Lower lobe of right lung (tissue), 2 donors: ENCODE results near the gene MRPL1. TPM values are rescaled to one million over a fixed set of nuclear protein-coding genes. Genes with fewer than 3 reads are reported as not detected.

Experiments
- ATAC-seq, 2 donors: fragments of 200-7000 bp; cut with Tn5 transposase; one replicate each; pipeline ENCODE4 v1.9.1; 2020 to 2022; ENCODE audit warnings: mild to moderate bottlenecking in 2 of 2, moderate library complexity in 2 of 2
- DNase-seq: peaks from one replicate; pipeline ENCODE4 v3.0.0-alpha.2; 2020
- H3K27ac ChIP-seq: fragments of 200-600 bp; one replicate; pipeline ENCODE4 v1.8.0; 2022
- H3K27me3 ChIP-seq: fragments of 200-600 bp; one replicate; pipeline ENCODE4 v1.8.0; 2022; ENCODE audit warnings: low read depth
- H3K36me3 ChIP-seq: fragments of 200-600 bp; one replicate; pipeline ENCODE4 v1.8.0; 2022; ENCODE audit warnings: mild to moderate bottlenecking
- H3K4me1 ChIP-seq: fragments of 200-600 bp; one replicate; pipeline ENCODE4 v1.8.0; 2022
- H3K4me3 ChIP-seq: fragments of 200-600 bp; one replicate; pipeline ENCODE4 v1.8.0; 2022; ENCODE audit warnings: mild to moderate bottlenecking
- H3K9me3 ChIP-seq: fragments of 200-600 bp; one replicate; pipeline ENCODE4 v1.8.0; 2022
- intact Hi-C: fragments of 100-400 bp; cut with DNase I; formaldehyde crosslinking; loops from one replicate; pipeline ENCODE4 v1.11.0; 2022
- total RNA-seq: library from RNA; stranded (reverse); fragmentation: NEBNext Ultra II Directional; extraction: Animal tissue kit (Norgen Biotek cat#: 25700); gene quantifications from one replicate; pipeline ENCODE4 v1.2.1, GENCODE V29; 2021
- TF ChIP-seq, protein P1 (sequence below): fragments of 200-600 bp; IDR thresholded peaks from one replicate; pipeline ENCODE4 v1.8.0; 2022; ENCODE audit warnings: antibody characterized with exemption, mild to moderate bottlenecking
- donor health status: DM: no; HTN: yes; CAD: no; lungs with severe emphysema.

MRPL1 gene
- total RNA-seq, 1 donor from 2014 or later = 25.8 TPM

DNA sequence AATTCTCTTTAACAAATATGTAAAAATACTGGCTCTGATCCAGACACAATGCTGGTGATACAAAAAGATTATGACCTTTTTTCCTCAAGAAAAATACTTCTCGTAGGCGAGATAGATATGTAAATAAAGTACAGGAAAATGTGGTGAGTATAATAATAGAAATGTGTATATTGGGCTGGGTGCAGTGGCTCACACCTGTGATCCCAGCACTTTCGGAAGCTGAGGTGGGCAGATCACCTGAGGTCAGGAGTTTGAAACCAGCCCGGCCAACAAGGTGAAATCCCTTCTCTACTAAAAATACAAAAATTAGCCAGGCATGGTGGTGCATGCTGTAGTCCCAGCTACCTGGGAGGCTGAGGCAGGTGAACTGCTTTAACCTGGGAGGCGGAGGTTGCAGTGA, 55.0 kb downstream of the MRPL1 start:
- H3K36me3 ChIP-seq = no peaks in the 10 kb centered on the region
- intact Hi-C loops = loop anchor here (10.0 kb wide), 1 partner anchor 53 kb away; the partner anchor contains the start of gene MRPL1

DNA sequence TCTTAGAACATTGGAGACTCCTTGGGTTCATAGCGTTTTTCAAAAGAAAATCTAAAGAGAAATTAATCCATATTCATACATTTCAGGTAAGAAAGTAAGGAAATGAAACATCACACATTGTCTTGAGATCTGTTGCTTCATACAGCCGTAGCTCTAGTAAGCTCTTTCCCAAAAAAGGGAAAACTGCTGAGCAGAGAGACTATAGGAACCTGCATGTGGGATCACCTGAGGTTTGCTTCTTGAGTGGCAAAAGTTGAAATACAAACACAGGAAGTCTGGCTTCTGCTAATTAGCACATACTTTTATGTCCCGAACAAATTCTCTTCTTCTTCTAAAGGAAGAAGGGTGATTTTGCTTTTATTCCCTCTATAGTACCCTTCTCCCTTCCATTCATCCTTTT, 57.7 kb downstream of the MRPL1 start:
- intact Hi-C loops = no loop called here
- Histone ChIP-seq H3K4me1 (peaks cover 29% of the 10 kb centered on the region), H3K27me3 (no peaks in the 10 kb centered on the region), H3K4me3 (no peak overlapping the region), H3K36me3 (no peaks in the 10 kb centered on the region), H3K27ac (peak overlapping the region; percentile 28), H3K9me3 (no peaks in the 10 kb centered on the region)
- no peak for ATAC-seq
- DNase-seq = no peak
- TF ChIP-seq, protein P1, sequence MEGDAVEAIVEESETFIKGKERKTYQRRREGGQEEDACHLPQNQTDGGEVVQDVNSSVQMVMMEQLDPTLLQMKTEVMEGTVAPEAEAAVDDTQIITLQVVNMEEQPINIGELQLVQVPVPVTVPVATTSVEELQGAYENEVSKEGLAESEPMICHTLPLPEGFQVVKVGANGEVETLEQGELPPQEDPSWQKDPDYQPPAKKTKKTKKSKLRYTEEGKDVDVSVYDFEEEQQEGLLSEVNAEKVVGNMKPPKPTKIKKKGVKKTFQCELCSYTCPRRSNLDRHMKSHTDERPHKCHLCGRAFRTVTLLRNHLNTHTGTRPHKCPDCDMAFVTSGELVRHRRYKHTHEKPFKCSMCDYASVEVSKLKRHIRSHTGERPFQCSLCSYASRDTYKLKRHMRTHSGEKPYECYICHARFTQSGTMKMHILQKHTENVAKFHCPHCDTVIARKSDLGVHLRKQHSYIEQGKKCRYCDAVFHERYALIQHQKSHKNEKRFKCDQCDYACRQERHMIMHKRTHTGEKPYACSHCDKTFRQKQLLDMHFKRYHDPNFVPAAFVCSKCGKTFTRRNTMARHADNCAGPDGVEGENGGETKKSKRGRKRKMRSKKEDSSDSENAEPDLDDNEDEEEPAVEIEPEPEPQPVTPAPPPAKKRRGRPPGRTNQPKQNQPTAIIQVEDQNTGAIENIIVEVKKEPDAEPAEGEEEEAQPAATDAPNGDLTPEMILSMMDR = no peak

More for the DNA sequence above, 55.0 kb downstream of the MRPL1 start:
- peaks cover 29% of the 10 kb centered on the region for H3K4me1 ChIP-seq
- H3K27ac ChIP-seq = no peak overlapping the region
- no peak for DNase-seq
- no peaks in the 10 kb centered on the region for H3K27me3 ChIP-seq
- no peak overlapping the region for H3K4me3 ChIP-seq
- TF ChIP-seq, protein P1 = no peak
- ATAC-seq = no peak
- no peaks in the 10 kb centered on the region for H3K9me3 ChIP-seq

DNA sequence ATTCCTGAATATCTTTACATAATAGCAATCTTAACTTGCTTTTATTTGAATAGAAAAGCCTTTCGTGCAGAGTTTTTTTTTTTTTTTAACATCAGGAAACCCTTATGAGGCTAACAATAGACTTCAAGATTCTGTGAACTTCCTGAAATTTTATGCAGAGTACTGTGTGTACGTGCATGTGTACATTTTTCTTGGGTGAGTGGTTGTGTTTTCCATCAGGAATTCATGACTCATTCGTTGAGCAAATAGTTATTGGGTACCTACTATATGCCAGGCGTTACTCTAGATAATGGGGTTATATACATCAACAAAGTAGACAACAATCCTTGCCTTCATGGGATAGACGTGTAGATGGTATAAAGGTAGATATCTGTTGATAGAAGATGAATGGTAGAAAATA, 59.1 kb downstream of the MRPL1 start:
- Histone ChIP-seq H3K36me3 (no peaks in the 10 kb centered on the region), H3K9me3 (no peaks in the 10 kb centered on the region), H3K27ac (peak overlapping the region; percentile 28), H3K4me1 (peaks cover 29% of the 10 kb centered on the region), H3K4me3 (no peak overlapping the region), H3K27me3 (no peaks in the 10 kb centered on the region)
- intact Hi-C loops = no loop called here
- TF ChIP-seq, protein P1 = no peak
- ATAC-seq (peak; percentile 66 to 85), DNase-seq (no peak)

DNA sequence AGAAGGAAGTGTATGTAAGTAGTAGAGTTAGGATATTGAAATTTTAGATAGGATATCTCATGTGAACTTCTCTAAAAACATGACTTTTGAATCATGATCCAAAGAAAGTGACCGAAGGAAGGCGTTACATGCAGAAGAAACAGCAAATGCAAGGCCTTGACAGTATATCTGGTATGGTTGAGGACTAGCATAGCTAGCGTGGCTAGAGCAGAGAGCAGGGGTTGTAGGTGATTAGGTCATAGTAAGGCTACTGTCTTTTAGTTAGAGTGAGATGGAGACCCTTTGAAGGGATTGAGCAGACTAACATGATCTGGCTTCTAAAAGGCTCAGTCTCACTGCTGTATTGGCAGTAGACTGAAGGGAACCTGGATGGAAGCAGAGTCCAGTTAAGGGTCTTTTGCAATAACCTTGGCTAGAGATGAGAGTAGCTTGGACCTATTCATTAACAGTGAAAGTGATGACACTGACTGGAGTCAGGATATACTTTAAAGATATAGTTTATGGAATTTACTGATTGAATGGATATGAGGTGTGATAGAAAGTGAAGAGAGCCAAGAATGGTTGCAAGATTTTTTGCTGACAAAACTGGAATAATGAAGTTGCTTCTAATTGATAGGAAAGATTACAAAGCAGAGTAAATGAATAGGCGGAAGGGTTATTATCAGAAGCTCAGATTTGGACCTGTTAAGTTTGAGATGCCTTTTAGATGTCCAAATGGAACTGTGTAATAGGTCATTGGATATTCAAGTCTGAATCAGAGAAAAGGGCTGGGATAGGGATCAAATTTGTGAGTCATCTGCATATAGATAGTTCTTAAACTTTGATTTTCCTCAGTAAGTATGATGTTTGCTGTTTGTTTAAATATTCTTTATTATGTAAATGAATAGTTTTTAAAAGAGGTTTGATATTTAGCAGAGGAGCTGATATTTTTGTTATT, 59.8 kb downstream of the MRPL1 start:
- no peak overlapping the region for H3K4me3 ChIP-seq
- ATAC-seq = no peak
- H3K4me1 ChIP-seq = peaks cover 29% of the 10 kb centered on the region
- no peak for DNase-seq
- TF ChIP-seq, protein P1 = no peak
- no peaks in the 10 kb centered on the region for H3K27me3 ChIP-seq
- intact Hi-C loops = no loop called here
- no peaks in the 10 kb centered on the region for H3K9me3 ChIP-seq
- no peaks in the 10 kb centered on the region for H3K36me3 ChIP-seq
- H3K27ac ChIP-seq = peak overlapping the region; percentile 22

DNA sequence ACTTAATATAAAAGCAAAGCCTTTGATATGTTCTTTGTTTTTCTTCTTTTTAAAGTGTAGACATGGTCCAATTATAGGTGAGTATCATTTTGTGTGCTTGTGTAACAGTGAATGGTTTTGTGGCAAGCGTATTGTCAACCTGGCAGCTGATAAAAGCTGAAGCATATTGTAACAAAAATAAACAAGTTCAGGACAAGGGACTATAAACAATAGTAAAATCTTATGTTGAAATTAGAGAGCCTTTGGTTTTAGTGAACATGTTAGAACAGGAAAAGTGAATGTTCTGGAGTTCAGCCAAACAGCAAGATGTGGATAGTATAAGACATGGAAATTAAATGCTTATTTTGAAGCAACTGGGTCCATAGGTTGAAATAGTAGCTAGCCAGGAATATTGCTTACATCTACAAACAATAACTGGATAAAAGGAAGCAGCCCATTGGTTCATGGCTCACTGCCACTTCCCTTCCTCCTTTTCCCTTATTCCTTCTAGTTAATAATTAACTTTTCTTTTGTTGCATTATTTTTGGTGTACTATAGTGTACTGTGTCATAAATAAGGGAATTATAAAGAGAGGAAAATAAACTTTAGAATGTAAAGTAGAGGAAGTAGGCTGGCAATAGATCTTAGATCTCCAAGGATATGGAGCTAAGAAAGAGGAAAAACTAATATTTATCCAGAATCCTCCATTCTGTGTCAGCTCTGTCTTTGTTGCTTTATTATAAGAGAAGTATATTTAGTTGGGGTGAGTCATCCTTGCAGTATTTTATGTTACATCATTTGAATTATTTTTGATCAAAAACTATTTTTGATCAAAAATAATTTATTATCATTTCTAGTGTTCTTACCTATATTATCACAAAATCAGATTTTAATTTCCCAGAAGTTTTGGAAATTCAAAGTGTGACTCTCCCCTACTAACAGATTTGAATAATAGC, 65.6 kb downstream of the MRPL1 start:
- no peak for ATAC-seq

More for the DNA sequence above, 65.6 kb downstream of the MRPL1 start:
- Histone ChIP-seq H3K4me1 (no peaks in the 10 kb centered on the region), H3K27ac (no peak overlapping the region), H3K27me3 (no peaks in the 10 kb centered on the region), H3K4me3 (no peak overlapping the region), H3K36me3 (peaks cover 8% of the 10 kb centered on the region), H3K9me3 (no peaks in the 10 kb centered on the region)
- intact Hi-C loops = no loop called here
- TF ChIP-seq, protein P1 = no peak
- DNase-seq = no peak
